Ishikawa (cell line): ENCODE results near the gene BRD3.

Experiments
- CEBPB ChIP-seq: IDR thresholded peaks from 2 replicates; pipeline ENCODE4 v1.6.1; 2012
- CREB1 ChIP-seq: IDR thresholded peaks from 2 replicates; pipeline ENCODE4 v1.6.1; 2012; ENCODE audit warnings: low read depth
- EGR1 ChIP-seq: IDR thresholded peaks from 2 replicates; pipeline ENCODE4 v1.6.1; 2012
- EP300 ChIP-seq: IDR thresholded peaks from 2 replicates; pipeline ENCODE4 v1.6.1; 2012; ENCODE audit warnings: borderline replicate concordance
- FOXM1 ChIP-seq: IDR thresholded peaks from 2 replicates; pipeline ENCODE4 v1.6.1; 2012; ENCODE audit warnings: low read depth, borderline replicate concordance
- NFIC ChIP-seq: IDR thresholded peaks from 2 replicates; pipeline ENCODE4 v1.6.1; 2012
- RAD21 ChIP-seq: IDR thresholded peaks from 2 replicates; pipeline ENCODE4 v1.6.1; 2012; ENCODE audit warnings: low read depth
- TAF1 ChIP-seq: IDR thresholded peaks from 2 replicates; pipeline ENCODE4 v1.6.1; 2012; ENCODE audit warnings: low read depth, mild to moderate bottlenecking
- TCF12 ChIP-seq: IDR thresholded peaks from 2 replicates; pipeline ENCODE4 v1.6.1; 2012; ENCODE audit warnings: low read depth
- TEAD4 ChIP-seq: IDR thresholded peaks from 2 replicates; pipeline ENCODE4 v1.6.1; 2012
- YY1 ChIP-seq: IDR thresholded peaks from 2 replicates; pipeline ENCODE4 v1.6.1; 2012; ENCODE audit warnings: low read depth
- ZBTB7A ChIP-seq: IDR thresholded peaks from 2 replicates; pipeline ENCODE4 v1.6.1; 2012; ENCODE audit warnings: low read depth
- TF ChIP-seq, protein P1 (sequence below): IDR thresholded peaks from 2 replicates; pipeline ENCODE4 v1.6.1; 2012
- TF ChIP-seq, protein P2 (sequence below): IDR thresholded peaks from 2 replicates; pipeline ENCODE4 v1.6.1; 2012
- TF ChIP-seq, protein P3 (sequence below): IDR thresholded peaks from 2 replicates; pipeline ENCODE4 v1.6.1; 2012; ENCODE audit warnings: low read depth, mild to moderate bottlenecking

BRD3 gene

DNA sequence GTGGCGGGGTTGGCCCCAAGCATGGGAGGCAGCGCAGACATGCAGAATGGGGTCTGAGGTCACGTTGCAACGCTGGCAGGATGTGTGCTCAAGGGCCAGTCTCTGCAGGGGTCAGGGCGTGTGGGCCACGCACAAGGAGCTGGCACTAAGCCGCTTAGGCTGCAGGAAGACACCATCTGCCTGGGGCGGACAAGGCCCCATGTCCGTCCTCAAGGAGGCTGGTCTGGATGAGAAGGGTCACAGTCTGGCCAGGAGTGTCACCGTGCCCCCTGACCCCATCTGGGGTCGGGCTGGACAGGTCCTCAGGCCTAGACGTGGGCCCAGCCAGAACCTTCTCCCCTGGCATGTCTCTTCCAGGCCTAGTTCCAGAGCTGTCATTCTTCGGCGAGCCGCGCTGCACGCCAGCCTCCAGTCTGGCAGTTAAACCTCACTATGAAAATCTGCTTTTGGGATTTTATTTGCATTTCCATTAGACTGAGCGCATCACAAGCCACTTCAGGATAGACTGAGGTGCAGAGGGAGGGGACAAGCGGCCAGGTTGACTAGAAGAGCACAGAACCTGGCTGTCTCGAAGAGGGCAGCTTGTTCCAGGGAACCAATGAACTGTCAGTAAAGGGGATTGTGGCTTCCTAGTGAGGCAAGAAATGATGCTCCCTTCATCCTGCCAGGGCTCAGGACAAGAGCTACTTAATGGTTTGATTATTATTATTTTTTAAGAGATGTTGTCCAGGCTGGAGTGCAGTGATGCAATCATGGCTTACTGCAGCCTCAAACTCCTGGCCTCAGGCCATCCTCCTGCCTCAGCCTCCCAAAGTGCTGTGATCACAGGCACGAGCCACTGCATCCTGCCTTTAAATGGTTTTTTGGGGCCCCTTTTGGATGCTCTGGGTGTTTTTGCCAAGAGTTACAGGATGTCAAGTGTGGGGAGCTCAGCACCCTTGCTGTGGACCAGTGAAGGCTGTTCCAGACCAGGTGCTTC is 38.3 kb downstream of the BRD3 start:
- TF ChIP-seq TCF12 (no peak), YY1 (no peak), TEAD4 (no peak), RAD21 (no peak), ZBTB7A (no peak), FOXM1 (no peak)
- TF ChIP-seq, protein P1, sequence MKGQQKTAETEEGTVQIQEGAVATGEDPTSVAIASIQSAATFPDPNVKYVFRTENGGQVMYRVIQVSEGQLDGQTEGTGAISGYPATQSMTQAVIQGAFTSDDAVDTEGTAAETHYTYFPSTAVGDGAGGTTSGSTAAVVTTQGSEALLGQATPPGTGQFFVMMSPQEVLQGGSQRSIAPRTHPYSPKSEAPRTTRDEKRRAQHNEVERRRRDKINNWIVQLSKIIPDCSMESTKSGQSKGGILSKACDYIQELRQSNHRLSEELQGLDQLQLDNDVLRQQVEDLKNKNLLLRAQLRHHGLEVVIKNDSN, result no peak
- TF ChIP-seq, protein P2, sequence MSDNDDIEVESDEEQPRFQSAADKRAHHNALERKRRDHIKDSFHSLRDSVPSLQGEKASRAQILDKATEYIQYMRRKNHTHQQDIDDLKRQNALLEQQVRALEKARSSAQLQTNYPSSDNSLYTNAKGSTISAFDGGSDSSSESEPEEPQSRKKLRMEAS, result no peak

DNA sequence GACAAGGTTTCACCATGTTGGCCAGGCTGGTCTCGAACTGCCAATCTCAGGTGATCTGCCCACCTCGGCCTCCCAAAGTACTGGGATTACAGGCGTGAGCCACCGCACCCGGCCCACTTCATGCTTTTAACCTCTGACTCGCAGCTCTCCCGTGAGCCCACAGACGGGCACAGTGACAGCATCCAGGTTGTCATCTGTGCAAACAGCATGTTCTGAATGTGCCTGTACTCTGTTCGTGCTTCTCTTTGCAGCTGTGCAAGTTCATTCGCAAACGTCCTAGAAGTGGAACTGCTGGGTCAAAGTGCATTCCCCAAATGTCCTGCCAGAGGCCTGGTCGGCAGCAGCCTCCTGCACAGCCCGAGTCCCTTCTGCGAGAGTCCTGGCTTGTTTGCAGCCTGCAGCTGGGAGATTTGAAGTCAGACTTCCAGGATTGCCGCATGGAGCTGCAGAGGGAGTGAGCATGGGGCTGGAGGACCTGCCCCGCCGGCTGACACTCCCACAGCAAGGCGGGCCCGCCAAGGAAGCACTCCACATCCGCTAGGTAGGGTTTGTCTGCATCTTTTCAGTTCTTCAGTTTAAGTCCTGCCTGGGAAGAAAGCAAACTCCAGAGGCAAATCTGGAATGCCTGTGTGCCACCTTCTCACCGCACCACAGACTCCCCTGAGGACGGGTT is 39.1 kb downstream of the BRD3 start:
- TF ChIP-seq EGR1 (no peak), FOXM1 (no peak), NFIC (no peak), CEBPB (no peak), YY1 (no peak)
- TF ChIP-seq, protein P3, sequence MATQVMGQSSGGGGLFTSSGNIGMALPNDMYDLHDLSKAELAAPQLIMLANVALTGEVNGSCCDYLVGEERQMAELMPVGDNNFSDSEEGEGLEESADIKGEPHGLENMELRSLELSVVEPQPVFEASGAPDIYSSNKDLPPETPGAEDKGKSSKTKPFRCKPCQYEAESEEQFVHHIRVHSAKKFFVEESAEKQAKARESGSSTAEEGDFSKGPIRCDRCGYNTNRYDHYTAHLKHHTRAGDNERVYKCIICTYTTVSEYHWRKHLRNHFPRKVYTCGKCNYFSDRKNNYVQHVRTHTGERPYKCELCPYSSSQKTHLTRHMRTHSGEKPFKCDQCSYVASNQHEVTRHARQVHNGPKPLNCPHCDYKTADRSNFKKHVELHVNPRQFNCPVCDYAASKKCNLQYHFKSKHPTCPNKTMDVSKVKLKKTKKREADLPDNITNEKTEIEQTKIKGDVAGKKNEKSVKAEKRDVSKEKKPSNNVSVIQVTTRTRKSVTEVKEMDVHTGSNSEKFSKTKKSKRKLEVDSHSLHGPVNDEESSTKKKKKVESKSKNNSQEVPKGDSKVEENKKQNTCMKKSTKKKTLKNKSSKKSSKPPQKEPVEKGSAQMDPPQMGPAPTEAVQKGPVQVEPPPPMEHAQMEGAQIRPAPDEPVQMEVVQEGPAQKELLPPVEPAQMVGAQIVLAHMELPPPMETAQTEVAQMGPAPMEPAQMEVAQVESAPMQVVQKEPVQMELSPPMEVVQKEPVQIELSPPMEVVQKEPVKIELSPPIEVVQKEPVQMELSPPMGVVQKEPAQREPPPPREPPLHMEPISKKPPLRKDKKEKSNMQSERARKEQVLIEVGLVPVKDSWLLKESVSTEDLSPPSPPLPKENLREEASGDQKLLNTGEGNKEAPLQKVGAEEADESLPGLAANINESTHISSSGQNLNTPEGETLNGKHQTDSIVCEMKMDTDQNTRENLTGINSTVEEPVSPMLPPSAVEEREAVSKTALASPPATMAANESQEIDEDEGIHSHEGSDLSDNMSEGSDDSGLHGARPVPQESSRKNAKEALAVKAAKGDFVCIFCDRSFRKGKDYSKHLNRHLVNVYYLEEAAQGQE, result no peak

DNA sequence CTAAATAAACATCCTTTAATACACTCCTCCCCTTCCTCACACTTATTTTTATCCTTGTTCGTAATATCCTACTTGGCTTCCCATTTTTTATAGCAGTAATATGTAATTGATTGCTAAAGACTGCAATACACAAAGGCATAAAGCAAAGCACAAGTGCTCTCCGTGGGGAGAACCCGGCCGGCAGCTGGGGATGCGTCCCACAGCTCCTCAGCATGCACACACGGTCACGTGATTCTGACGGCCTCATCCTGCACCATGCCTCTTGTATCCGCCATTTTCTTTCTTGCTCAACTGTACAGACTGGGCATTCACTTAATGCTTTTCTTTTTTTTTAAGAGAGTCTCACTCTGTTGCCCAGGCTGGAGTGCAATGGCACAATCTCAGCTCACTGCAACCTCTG is 39.8 kb downstream of the BRD3 start:
- TF ChIP-seq TAF1 (no peak), YY1 (no peak), FOXM1 (no peak), NFIC (no peak), CREB1 (no peak), TEAD4 (no peak), ZBTB7A (no peak)
- TF ChIP-seq, protein P1, result no peak

DNA sequence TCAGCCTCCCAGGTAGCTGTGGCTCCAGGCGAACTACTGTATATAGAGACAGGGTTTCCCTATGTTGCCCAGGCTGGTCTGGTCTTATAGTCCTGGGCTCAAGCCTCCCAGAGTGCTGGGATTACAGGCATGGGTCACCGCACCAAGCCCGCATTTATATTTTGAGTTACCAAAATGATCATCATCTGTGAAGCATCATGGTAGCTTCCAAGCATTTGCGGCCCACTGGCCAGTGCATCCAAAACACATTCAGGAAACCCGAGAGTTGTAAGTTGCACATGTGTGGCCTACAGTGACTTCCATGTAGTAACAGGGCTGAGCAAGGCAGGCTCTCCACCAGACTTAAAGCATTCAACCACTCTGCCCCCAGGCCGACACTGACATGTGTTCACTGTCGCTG is 40.3 kb downstream of the BRD3 start:
- TF ChIP-seq EP300 (no peak), TAF1 (no peak), TEAD4 (no peak), YY1 (no peak), TCF12 (no peak)
- TF ChIP-seq, protein P1, result no peak

DNA sequence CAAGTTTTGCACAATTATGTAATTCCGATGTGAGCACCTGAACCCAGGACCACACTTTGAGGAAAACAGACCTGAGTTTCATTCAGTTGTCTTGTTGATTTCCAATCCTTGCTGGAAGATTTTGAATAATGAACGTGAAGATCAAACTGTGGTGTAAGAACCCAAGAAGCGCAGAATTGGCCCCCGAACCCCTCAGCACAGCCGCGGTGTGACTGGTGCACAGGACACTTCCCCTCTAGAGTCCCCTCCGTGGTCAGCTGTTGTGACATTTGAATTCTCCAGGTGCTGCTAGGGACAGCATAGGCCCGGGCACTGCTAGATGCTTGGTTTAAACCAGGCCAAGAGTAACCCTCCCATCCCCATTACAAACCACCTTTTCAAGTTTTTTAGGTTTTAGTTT is 40.8 kb downstream of the BRD3 start:
- no peak for TF ChIP-seq EP300
- no peak for TF ChIP-seq TCF12
- TF ChIP-seq, protein P3, result no peak
- TF ChIP-seq YY1, result no peak
- TF ChIP-seq EGR1, result no peak
- TF ChIP-seq TAF1, result no peak
- TF ChIP-seq CREB1, result no peak
- TF ChIP-seq NFIC, result no peak

DNA sequence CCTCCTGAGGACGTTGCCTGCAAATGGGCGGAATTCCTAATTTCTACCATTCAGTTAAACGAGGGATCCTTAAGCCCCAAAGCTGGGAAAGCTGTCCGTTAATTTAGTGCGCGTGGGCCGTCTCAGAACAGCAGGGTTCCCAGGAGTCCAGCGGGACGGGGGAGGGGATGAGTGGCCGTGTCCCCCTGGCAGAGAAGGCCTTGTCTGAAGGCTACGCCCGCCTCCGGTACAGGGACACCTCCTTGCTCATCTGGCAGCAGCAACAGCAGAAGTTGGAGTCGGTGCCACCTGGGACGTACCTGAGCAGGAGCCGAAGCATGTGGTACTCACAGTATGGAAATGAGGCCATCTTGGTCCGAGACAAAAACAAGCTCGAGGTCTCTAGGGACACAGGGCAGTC is 41.2 kb downstream of the BRD3 start:
- no peak for TF ChIP-seq EP300
